Amygdala (tissue), 56 donors: ENCODE results near the gene SLC9A9.
"Not testable (repeated sequence)": the region's sequence is repeated elsewhere in the genome, so short reads cannot be mapped to it uniquely, and the experiment has no call there.

Source experiments
- DNase-seq, 56 donors: peaks; one replicate each; lab custom pipeline; 2025; lab: John Stamatoyannopoulos, UW

SLC9A9 gene

GRCh38 chr3:143313025-143313892 lies 535.0 kb downstream of the SLC9A9 start:
- no peak for DNase-seq

DNA sequence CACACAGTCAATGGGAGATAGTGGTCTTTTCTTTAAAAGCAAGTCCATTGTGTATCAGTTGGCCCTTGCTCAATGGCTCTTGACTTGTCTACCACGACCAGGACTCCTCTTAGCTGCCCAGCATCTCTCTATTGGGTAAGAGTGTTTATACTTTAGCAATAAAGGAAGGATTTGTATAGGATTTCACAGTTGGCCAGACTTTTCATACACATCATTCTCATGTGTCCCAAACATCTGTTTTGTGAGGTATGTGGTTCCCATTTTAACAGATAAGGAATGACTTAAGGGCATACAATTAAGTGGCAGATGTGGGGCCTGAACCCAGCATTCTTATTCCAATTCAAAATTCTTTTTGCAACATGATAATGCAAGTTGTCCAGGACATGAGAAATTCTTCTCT lies 537.2 kb downstream of the SLC9A9 start:
- no peak for DNase-seq

GRCh38 chr3:143309705-143310104 lies 538.6 kb downstream of the SLC9A9 start:
- DNase-seq = no peak

- DNase-seq = no peak
These were observed 540.6 kb downstream of the SLC9A9 start for GRCh38 chr3:143307613-143308183.

- no peak for DNase-seq
These were observed 541.9 kb downstream of the SLC9A9 start for GRCh38 chr3:143306407-143306806.

- peak in 1 of 56 donors; percentile 23 for DNase-seq
These were observed 545.6 kb downstream of the SLC9A9 start for GRCh38 chr3:143302638-143303171.

DNA sequence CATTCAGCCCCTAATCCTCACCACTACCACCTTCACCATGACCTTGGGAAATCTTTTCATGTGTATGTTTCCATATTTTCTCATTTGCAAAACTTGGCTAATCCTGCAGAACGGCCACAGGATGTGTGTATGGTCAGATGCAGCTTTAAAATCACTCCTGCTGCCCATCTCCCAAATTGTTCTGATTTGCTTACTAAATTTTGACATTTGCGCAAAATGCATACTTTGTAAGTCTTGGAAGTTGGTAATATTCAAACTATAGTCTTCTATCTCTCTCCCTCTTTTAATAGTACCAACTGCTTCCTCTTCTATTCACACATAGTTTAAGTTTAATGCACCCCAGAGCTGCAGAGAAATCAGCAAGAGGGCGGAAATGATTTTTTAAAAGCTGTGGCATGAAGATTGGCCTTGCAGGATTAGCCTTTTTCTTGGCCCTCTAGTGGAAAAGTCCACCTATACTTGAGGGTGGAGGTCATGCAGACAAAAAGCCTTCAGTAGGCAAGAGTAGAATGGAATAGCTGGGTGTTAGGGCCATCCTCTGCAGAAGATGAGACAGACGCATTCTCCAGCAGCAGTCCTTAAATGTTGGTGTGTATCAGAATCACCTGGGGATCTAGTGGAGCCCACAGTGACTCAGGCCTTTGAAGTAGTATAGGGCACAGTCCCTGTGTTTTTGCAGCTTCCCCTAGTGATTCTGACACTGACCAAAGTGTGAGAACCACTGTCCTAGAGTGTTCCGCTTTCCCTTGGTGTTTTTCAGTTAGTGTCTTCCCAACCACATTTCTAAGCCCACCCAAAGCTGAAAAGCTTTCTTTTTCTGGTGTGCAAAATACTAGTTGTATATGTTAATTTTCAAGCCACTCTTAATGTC lies 547.0 kb downstream of the SLC9A9 start:
- DNase-seq = no peak

GRCh38 chr3:143298886-143299535 lies 549.3 kb downstream of the SLC9A9 start:
- no peak for DNase-seq

DNA sequence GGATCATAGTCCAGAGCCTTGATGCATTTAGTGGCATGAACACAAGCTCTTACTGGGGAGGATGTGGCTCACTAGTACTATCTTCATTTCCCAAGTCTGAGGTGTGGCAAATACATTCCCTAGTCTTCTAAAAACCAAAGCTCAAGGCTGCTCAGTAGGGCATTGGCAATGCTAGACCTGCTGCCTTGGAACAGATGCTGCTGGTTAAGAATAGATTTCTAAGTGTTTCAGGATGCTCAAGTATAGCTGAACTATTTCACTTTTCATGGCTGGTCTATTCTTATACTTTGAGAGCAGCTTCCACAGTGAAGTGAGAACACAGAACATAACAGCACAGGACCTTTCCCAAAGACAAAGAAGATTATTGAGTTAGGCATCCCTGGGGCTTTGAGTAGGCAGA lies 549.9 kb downstream of the SLC9A9 start:
- DNase-seq = no peak

- DNase-seq = no peak
These were observed 552.8 kb downstream of the SLC9A9 start for GRCh38 chr3:143295201-143296080.

DNA sequence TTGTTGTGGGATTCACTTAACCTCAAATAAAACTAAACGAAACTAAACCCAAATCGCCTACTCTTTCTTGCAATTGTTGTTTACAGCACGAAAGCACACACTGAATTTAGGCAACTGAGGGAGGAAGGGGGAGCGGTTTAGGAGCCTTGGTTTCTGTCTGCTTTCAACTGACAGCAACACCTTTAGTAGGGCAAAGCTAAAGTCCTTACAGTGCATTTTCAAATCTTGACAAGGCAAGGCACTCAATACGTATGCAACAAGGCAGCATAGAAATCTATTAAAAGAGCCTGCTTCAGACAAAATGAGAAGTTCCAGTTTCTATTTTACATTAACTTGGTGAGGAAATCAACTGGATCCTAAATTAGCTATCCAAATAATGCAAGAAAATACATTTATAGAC lies 554.1 kb downstream of the SLC9A9 start:
- no peak for DNase-seq

DNA sequence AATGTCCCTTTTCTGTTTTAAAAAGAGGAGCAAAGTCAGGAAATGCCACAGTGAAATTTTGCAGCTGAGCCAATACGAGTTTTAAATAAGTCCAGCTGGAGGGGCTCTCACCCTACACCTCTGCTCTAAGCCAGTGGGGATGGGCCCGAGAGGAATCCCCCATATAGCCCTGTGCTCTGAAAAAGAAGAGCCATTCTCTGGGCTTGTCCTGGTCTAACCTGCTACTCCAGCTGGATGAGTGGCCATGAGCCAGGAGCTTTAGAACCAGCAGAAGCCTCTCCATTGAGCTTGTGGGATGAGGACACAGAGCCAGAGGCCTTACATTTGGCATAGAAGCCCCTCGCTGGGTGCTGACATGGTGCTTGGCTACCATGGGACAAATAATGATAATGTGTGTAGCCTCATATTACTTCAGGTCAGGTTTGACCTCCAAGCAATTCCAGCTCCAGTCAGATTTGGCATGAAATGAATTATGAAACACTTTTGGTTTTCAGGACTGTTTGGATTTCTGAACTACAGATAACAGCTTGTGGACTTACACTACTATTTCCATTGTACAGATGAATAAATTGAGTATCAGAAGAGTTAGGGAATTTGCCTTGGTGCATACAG lies 556.3 kb downstream of the SLC9A9 start:
- DNase-seq = peak in 2 of 56 donors; percentile 7 to 8

GRCh38 chr3:143288944-143289343 lies 559.3 kb downstream of the SLC9A9 start:
- DNase-seq = peak in 2 of 56 donors; percentile 5 to 29

GRCh38 chr3:143287403-143287802 lies 560.9 kb downstream of the SLC9A9 start:
- DNase-seq = peak in 1 of 56 donors; percentile 38

DNA sequence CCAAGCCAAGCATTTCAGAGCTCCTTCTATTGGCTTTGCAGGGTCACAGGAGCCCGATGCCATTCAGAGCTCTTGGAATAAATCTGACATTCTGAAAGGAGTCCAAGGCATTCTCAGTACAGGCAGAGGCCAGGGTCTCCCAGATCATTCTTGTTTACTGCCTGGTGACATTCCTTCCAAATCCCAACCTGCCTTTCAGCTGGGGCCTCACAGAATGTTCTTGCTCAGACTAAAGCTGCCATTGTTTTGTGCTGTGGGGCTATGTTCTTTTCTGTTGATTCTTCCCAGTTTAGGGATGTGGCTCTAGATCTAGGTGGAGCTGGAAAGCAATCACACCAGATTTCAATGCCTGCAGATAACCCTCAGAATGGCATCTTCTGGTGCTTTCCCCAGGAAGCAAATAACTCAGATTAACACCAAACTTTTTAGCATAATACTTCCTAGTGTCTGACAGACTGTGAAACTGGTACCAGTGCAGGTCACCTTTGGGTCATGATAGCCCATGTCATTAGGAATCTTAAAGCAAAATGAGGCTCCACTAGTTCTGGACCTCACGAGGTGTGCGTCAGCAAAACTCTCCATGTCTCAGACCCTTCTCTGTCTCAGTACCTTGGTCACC lies 561.8 kb downstream of the SLC9A9 start:
- DNase-seq = peak in 1 of 56 donors; percentile 10

- no peak for DNase-seq
These were observed 564.7 kb downstream of the SLC9A9 start for GRCh38 chr3:143283432-143284128.

GRCh38 chr3:143280984-143281383 lies 567.3 kb downstream of the SLC9A9 start:
- DNase-seq = no peak

DNA sequence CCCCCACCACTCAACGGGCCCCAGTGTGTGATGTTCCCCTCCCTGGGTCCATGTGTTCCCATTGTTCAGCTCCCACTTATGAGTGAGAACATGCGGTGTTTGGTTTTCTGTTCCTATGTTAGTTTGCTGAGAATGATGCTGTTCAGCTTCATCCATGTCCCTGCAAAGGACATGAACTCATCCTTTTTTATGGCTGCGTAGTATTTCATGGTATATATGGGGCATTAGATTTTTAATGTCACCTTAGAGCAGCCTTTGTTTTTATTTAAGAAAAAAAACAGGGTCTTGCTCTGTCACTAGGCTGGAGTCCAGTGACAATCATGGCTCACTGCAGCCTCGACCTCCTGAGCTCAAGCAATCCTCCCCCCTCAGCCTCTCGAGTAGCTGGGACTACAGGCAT lies 568.7 kb downstream of the SLC9A9 start:
- not testable (repeated sequence) for DNase-seq
